ENCODE data around the gene REEP3. TPM values are rescaled to one million over a fixed set of nuclear protein-coding genes. Genes with fewer than 3 reads are reported as not detected.

REEP3 gene
- total RNA-seq, 1 donor from 2014 or later: 33.2 TPM

DNA sequence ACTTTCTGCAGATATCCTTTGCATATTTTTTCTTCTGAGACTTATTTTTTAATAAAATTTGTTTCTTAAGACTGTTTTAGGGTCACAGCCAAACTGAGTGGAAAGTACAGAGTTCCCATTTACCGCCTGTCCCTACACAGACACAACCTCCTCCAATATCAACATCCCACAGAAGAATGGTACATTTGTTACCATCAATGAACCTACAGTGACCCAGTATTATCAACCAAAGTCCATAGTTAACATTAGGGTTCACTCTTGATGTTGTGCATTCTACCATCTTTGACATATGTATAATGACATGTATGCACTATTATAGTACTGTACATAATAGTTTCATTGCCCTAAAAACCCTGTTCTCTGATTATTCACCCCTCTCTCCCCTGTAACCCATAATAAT is 14.6 kb upstream of the REEP3 start:
- Mint-ChIP-seq H3K4me1 (ENCODE audit: low read depth) (peaks cover 29% of the 10 kb centered on the region), H3K27ac (no peak overlapping the region), H3K4me3 (ENCODE audit: low read depth) (peak overlapping the region; percentile 29), H3K9me3 (ENCODE audit: low read depth) (peaks cover 22% of the 10 kb centered on the region), H3K36me3 (ENCODE audit: insufficient read depth) (peaks cover 15% of the 10 kb centered on the region), H3K27me3 (no peaks in the 10 kb centered on the region)
- DNase-seq (ENCODE audit: low spot score, unreplicated experiment): no peak
- TF ChIP-seq, protein P1, sequence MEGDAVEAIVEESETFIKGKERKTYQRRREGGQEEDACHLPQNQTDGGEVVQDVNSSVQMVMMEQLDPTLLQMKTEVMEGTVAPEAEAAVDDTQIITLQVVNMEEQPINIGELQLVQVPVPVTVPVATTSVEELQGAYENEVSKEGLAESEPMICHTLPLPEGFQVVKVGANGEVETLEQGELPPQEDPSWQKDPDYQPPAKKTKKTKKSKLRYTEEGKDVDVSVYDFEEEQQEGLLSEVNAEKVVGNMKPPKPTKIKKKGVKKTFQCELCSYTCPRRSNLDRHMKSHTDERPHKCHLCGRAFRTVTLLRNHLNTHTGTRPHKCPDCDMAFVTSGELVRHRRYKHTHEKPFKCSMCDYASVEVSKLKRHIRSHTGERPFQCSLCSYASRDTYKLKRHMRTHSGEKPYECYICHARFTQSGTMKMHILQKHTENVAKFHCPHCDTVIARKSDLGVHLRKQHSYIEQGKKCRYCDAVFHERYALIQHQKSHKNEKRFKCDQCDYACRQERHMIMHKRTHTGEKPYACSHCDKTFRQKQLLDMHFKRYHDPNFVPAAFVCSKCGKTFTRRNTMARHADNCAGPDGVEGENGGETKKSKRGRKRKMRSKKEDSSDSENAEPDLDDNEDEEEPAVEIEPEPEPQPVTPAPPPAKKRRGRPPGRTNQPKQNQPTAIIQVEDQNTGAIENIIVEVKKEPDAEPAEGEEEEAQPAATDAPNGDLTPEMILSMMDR (IDR thresholded peaks at IDR 0.05; ENCODE audit: unreplicated experiment): no peak

DNA sequence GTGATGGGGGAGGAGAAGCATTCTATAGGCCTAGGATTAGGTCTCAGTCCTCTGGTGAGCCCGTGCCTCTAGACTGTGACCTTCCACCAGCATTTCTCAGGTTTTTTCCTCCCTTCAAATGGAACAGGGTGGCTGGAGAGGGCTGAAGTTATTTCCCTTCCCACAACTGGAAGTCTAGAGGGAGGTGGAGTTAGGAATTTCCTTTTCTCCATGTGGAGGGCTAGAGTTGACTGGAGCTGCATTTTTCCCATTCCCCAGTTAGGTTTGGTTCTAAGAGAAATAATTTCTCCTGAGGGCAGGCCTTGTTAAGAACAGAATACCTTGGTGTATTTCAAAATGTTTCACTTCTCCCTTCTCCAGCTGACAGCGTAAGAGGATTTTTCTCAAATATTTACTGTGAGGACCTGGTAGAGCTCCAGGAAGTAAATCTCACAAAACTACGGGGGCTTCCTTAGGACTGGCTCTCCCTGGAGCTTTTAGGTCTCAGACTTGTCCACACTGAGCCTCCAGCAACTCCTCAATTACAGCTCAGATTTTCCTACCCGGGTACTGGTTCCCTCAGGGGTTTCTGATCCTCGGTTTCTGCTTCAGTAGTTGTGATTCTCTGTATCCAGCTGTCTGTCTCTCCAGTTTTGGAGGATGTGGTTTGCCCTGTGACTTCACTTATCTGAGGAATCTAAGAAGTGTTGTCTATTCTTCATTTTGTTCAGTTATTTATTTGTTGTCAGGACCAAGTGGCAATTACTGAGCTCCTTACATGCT is 6.0 kb upstream of the REEP3 start:
- Mint-ChIP-seq H3K36me3 (ENCODE audit: insufficient read depth) (peaks cover 41% of the 10 kb centered on the region), H3K27ac (no peak overlapping the region), H3K9me3 (ENCODE audit: low read depth) (peaks cover 36% of the 10 kb centered on the region), H3K27me3 (no peaks in the 10 kb centered on the region), H3K4me3 (ENCODE audit: low read depth) (no peak overlapping the region), H3K4me1 (ENCODE audit: low read depth) (peaks cover 13% of the 10 kb centered on the region)
- TF ChIP-seq, protein P1 (IDR thresholded peaks at IDR 0.05; ENCODE audit: unreplicated experiment): no peak
- no peak for DNase-seq (ENCODE audit: low spot score, unreplicated experiment)

DNA sequence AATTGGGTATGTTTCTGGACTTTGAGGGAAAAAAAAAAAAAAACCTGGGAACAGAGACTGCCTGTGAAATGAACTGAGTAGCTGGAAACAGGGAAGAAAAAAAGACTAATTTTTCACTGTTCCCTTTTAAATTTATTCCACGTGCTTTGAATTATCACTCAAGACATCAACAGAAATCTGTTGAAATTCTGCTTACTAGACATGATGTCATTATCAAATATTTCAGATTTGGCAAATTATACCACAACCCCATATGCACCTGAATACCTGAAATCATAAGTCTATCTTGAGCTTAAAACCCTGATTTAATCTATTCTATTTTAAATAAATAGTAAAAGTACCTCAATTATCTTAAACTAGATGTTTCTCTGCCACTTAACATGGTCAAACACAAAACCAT is 5.0 kb upstream of the REEP3 start:
- Mint-ChIP-seq H3K27me3 (no peaks in the 10 kb centered on the region), H3K27ac (no peak overlapping the region), H3K4me3 (ENCODE audit: low read depth) (no peak overlapping the region), H3K36me3 (ENCODE audit: insufficient read depth) (peaks cover 35% of the 10 kb centered on the region), H3K9me3 (ENCODE audit: low read depth) (peaks cover 26% of the 10 kb centered on the region), H3K4me1 (ENCODE audit: low read depth) (peaks cover 13% of the 10 kb centered on the region)
- DNase-seq (ENCODE audit: low spot score, unreplicated experiment): no peak
- TF ChIP-seq, protein P1 (IDR thresholded peaks at IDR 0.05; ENCODE audit: unreplicated experiment): no peak

DNA sequence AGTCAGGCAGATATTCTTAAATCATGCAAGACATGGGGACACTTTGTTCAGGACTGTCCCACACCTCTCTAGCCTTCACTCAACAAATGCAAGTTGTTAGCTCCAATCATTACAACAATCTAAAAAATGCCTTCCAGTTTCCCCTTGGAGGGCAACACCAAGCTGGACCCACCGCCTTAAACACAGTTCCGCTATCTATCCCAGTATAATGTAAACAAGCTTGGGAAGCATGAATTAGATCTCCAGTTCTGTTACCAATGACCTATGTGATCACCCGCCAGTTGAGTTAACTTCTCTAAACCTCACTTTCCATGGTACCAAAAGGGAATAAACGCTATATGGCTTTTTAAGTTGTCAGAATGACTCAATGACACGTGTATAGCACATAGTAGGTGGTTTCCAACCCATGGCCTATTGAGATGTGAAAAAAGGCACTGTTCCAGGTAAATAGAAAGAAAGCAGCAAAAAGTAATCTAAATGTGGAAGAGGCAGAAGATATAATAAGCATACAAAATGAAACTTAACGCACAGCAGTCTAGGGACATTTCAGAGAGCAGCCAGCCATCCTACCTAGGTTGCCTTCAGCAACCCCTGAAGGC is 2.4 kb upstream of the REEP3 start:
- H3K4me1 Mint-ChIP-seq (ENCODE audit: low read depth): peaks cover 30% of the 10 kb centered on the region
- peak overlapping the region; percentile 4 for H3K27ac Mint-ChIP-seq

More for the DNA sequence above, 2.4 kb upstream of the REEP3 start:
- Mint-ChIP-seq H3K27me3 (no peaks in the 10 kb centered on the region), H3K36me3 (ENCODE audit: insufficient read depth) (peaks cover 19% of the 10 kb centered on the region), H3K9me3 (ENCODE audit: low read depth) (peaks cover 10% of the 10 kb centered on the region), H3K4me3 (ENCODE audit: low read depth) (peak overlapping the region; percentile 10)
- TF ChIP-seq, protein P1 (IDR thresholded peaks at IDR 0.05; ENCODE audit: unreplicated experiment): no peak
- DNase-seq (ENCODE audit: low spot score, unreplicated experiment): no peak

Measured in progenitor cell of endocrine pancreas (in vitro differentiated cells).